WTC11 (cell line): ENCODE results near the gene MTF1. TPM values are rescaled to one million over a fixed set of nuclear protein-coding genes. Genes with fewer than 3 reads are reported as not detected.
A peak's percentile ranks its signal among the peaks of the same experiment; 100 is the strongest.
"Not testable (repeated sequence)": the region's sequence is repeated elsewhere in the genome, so short reads cannot be mapped to it uniquely, and the experiment has no call there.

Experiments used
- ATAC-seq: fragments of 200-7000 bp; cut with Tn5 transposase; 2 replicates; pipeline ENCODE4 v1.10.0; 2021; ENCODE audit warnings: mild to moderate bottlenecking, moderate library complexity
- CTCF ChIA-PET: fragments of 300-600 bp; sonication (Branson Sonifier 250); formaldehyde crosslinking; loops from one replicate; lab custom pipeline; 2021; ENCODE audit warnings: antibody characterized with exemption; lab: Charles Lee
- POLR2A ChIA-PET: fragments of 350-600 bp; sonication (Branson Sonifier 250); formaldehyde crosslinking; loops from one replicate; lab custom pipeline; 2021; ENCODE audit warnings: antibody characterized with exemption; lab: Charles Lee
- DNase-seq: peaks from one replicate; pipeline ENCODE4 v3.0.0; 2021; ENCODE audit warnings: low spot score
- H3K27ac Mint-ChIP-seq: 2 replicates; pipeline ENCODE4 v1.8.0; 2021; ENCODE audit warnings: mixed read lengths
- H3K27me3 Mint-ChIP-seq: 2 replicates; pipeline ENCODE4 v1.8.0; 2021; ENCODE audit warnings: low read depth, mild to moderate bottlenecking, moderate library complexity, mixed read lengths
- H3K36me3 Mint-ChIP-seq: 2 replicates; pipeline ENCODE4 v1.8.0; 2021; ENCODE audit warnings: mixed read lengths
- H3K4me1 Mint-ChIP-seq: 2 replicates; pipeline ENCODE4 v1.8.0; 2022; ENCODE audit warnings: mixed read lengths
- H3K4me3 Mint-ChIP-seq: 2 replicates; pipeline ENCODE4 v1.8.0; 2021; ENCODE audit warnings: mild to moderate bottlenecking, moderate library complexity, mixed read lengths
- H3K9me3 Mint-ChIP-seq: 2 replicates; pipeline ENCODE4 v1.8.0; 2021; ENCODE audit warnings: mixed read lengths
- E2F1 ChIP-seq: sonication (generic); formaldehyde crosslinking; IDR thresholded peaks from 2 replicates; pipeline ENCODE4 v1.8.0; 2022; ENCODE audit warnings: mild to moderate bottlenecking, missing genetic modification reagents
- EMX1 ChIP-seq: fragments of 250-450 bp; sonication (Bioruptor Pico); IDR thresholded peaks from 2 replicates; pipeline ENCODE4 v1.8.0; 2021; ENCODE audit warnings: mild to moderate bottlenecking
- FOXP1 ChIP-seq: sonication (generic); formaldehyde crosslinking; IDR thresholded peaks from 2 replicates; pipeline ENCODE4 v1.8.0; 2022; ENCODE audit warnings: missing genetic modification reagents, mild to moderate bottlenecking, moderate library complexity, borderline replicate concordance
- HMGA2 ChIP-seq: fragments of 250-450 bp; sonication (Bioruptor Pico); IDR thresholded peaks from 2 replicates; pipeline ENCODE4 v1.4.0; 2021; ENCODE audit warnings: mild to moderate bottlenecking, moderate library complexity
- JUN ChIP-seq: sonication (generic); formaldehyde crosslinking; IDR thresholded peaks from 2 replicates; pipeline ENCODE4 v1.8.0; 2023; ENCODE audit warnings: mild to moderate bottlenecking, missing genetic modification reagents
- PREB ChIP-seq: sonication (generic); formaldehyde crosslinking; IDR thresholded peaks from 2 replicates; pipeline ENCODE4 v1.8.1; 2022; ENCODE audit warnings: mild to moderate bottlenecking, missing genetic modification reagents, moderate library complexity, borderline replicate concordance
- SOX15 ChIP-seq: fragments of 250-450 bp; sonication (Bioruptor Pico); IDR thresholded peaks from 2 replicates; pipeline ENCODE4 v1.9.0; 2021; ENCODE audit warnings: mild to moderate bottlenecking
- TEAD1 ChIP-seq: sonication (generic); formaldehyde crosslinking; IDR thresholded peaks from 2 replicates; pipeline ENCODE4 v1.8.0; 2022; ENCODE audit warnings: mild to moderate bottlenecking, missing genetic modification reagents
- ZNF121 ChIP-seq: sonication (generic); formaldehyde crosslinking; IDR thresholded peaks from 2 replicates; pipeline ENCODE4 v1.8.0; 2023; ENCODE audit warnings: missing genetic modification reagents
- ZNF138 ChIP-seq: sonication (generic); formaldehyde crosslinking; conservative IDR thresholded peaks from 2 replicates; pipeline ENCODE4 v1.8.1; 2022; ENCODE audit warnings: mild to moderate bottlenecking, moderate library complexity, missing genetic modification reagents
- ZNF317 ChIP-seq: sonication (generic); formaldehyde crosslinking; IDR thresholded peaks from 2 replicates; pipeline ENCODE4 v1.8.1; 2023; ENCODE audit warnings: low read depth, mild to moderate bottlenecking, moderate library complexity, missing genetic modification reagents, borderline replicate concordance
- ZNF671 ChIP-seq: fragments of 250-450 bp; sonication (Bioruptor Pico); IDR thresholded peaks from 2 replicates; pipeline ENCODE4 v1.8.0; 2021; ENCODE audit warnings: mild to moderate bottlenecking
- total RNA-seq: library from RNA; stranded (reverse); gene quantifications from 3 replicates; pipeline ENCODE4 v1.2.3, GENCODE V29; 2021
- TF ChIP-seq, protein P1 (sequence below): sonication (generic); formaldehyde crosslinking; IDR thresholded peaks from 2 replicates; pipeline ENCODE4 v1.8.1; 2023; ENCODE audit warnings: mild to moderate bottlenecking, missing genetic modification reagents
- TF ChIP-seq, protein P2 (sequence below): sonication (generic); formaldehyde crosslinking; IDR thresholded peaks from 2 replicates; pipeline ENCODE4 v1.8.1; 2022; ENCODE audit warnings: missing genetic modification reagents, borderline replicate concordance

Gene MTF1
- total RNA-seq, 1 experiment from 2014 or later, result 12.2 TPM

- DNase-seq, CTCF ChIA-PET: not testable (repeated sequence)
Measured at GRCh38 chr1:37897563-37897962, 38.2 kb upstream of the MTF1 start.

GRCh38 chr1:37893673-37894072 lies 34.3 kb upstream of the MTF1 start:
- DNase-seq, result no peak
- no peak overlapping the region for H3K4me3 Mint-ChIP-seq
- H3K9me3 Mint-ChIP-seq, result no peaks in the 10 kb centered on the region
- TF ChIP-seq JUN (CRISPR knock-in tag) (no peak), TEAD1 (CRISPR knock-in tag) (no peak), SOX15 (no peak), PREB (CRISPR knock-in tag) (no peak)
- TF ChIP-seq, protein P1, sequence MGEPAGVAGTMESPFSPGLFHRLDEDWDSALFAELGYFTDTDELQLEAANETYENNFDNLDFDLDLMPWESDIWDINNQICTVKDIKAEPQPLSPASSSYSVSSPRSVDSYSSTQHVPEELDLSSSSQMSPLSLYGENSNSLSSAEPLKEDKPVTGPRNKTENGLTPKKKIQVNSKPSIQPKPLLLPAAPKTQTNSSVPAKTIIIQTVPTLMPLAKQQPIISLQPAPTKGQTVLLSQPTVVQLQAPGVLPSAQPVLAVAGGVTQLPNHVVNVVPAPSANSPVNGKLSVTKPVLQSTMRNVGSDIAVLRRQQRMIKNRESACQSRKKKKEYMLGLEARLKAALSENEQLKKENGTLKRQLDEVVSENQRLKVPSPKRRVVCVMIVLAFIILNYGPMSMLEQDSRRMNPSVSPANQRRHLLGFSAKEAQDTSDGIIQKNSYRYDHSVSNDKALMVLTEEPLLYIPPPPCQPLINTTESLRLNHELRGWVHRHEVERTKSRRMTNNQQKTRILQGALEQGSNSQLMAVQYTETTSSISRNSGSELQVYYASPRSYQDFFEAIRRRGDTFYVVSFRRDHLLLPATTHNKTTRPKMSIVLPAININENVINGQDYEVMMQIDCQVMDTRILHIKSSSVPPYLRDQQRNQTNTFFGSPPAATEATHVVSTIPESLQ (CRISPR knock-in tag), result no peak
- no peaks in the 10 kb centered on the region for H3K4me1 Mint-ChIP-seq
- CTCF ChIA-PET, result interaction anchor here (0.5 to 0.9 kb wide), 5 partner anchors 34 to 151 kb away, joined by 3 to 4 read pairs (median 3); no protein-coding TSS in a partner anchor
- POLR2A ChIA-PET, result no interaction called here
- H3K36me3 Mint-ChIP-seq, result peaks cover 6% of the 10 kb centered on the region
- no peak overlapping the region for H3K27ac Mint-ChIP-seq
- no peak for ATAC-seq
- no peaks in the 10 kb centered on the region for H3K27me3 Mint-ChIP-seq

More at GRCh38 chr1:37897563-37897962, 38.2 kb upstream of the MTF1 start:
- H3K4me1 Mint-ChIP-seq, H3K27me3 Mint-ChIP-seq, H3K9me3 Mint-ChIP-seq, H3K4me3 Mint-ChIP-seq, H3K36me3 Mint-ChIP-seq, POLR2A ChIA-PET: not testable (repeated sequence)
- peak; percentile 90 for TF ChIP-seq HMGA2 (CRISPR knock-in tag)
- TF ChIP-seq, all 79 proteins: peak for 1; not testable (repeated sequence) for 78
- H3K27ac Mint-ChIP-seq, ATAC-seq: not testable (repeated sequence)

GRCh38 chr1:37892151-37893047 lies 33.0 kb upstream of the MTF1 start:
- ChIA-PET POLR2A (no interaction called here), CTCF (interaction anchor here (0.9 to 1.5 kb wide), 3 partner anchors 33 to 44 kb away, joined by 3 to 5 read pairs (median 3); no protein-coding TSS in a partner anchor)
- TF ChIP-seq FOXP1 (CRISPR knock-in tag) (no peak), ZNF138 (CRISPR knock-in tag) (no peak), EMX1 (no peak), ZNF121 (CRISPR knock-in tag) (no peak)
- TF ChIP-seq, protein P2, sequence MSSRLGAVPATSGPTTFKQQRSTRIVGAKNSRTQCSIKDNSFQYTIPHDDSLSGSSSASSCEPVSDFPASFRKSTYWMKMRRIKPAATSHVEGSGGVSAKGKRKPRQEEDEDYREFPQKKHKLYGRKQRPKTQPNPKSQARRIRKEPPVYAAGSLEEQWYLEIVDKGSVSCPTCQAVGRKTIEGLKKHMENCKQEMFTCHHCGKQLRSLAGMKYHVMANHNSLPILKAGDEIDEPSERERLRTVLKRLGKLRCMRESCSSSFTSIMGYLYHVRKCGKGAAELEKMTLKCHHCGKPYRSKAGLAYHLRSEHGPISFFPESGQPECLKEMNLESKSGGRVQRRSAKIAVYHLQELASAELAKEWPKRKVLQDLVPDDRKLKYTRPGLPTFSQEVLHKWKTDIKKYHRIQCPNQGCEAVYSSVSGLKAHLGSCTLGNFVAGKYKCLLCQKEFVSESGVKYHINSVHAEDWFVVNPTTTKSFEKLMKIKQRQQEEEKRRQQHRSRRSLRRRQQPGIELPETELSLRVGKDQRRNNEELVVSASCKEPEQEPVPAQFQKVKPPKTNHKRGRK (CRISPR knock-in tag), result no peak
- no peaks in the 10 kb centered on the region for H3K27me3 Mint-ChIP-seq
- no peak for ATAC-seq
- H3K4me1 Mint-ChIP-seq, result no peaks in the 10 kb centered on the region
- no peak overlapping the region for H3K4me3 Mint-ChIP-seq
- no peaks in the 10 kb centered on the region for H3K9me3 Mint-ChIP-seq
- DNase-seq, result no peak
- H3K36me3 Mint-ChIP-seq, result peaks cover 16% of the 10 kb centered on the region
- no peak overlapping the region for H3K27ac Mint-ChIP-seq

DNA sequence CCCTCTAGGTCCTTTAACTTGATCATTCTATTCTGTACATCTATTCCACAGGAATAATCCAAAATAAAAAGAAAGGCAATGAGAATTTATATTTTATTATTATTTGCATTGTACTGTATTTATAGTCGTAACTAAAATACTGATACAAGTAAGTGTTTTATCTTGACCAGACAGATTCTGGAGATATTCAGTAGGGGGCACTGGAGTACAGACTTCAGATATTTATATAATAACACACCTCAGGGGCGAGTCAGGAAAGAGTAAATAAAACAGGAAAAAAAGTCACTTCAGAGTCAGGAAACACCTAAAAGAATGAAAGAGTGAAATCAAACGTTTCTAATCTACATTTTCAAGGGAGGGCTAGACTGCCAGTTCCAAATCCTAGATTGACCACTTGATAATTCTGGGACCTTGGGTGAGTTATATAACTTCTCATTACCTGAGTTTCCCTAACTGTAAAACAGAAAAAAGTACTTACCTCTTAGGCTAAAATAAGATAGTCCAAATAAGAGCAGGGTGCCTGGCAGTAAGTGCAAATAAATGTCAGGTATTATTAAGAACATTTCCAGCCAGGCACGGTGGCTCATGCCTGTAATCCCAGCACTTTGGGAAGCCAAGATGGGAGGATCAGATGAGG lies 31.1 kb upstream of the MTF1 start:
- no peak for DNase-seq
- POLR2A ChIA-PET, result interaction anchor here (0.7 kb wide), 1 partner anchor 635 kb away, joined by 3 read pairs; no protein-coding TSS in a partner anchor

More for the DNA sequence above, 31.1 kb upstream of the MTF1 start:
- Mint-ChIP-seq H3K9me3 (no peaks in the 10 kb centered on the region), H3K27ac (no peak overlapping the region), H3K4me3 (no peak overlapping the region), H3K27me3 (no peaks in the 10 kb centered on the region), H3K36me3 (peaks cover 31% of the 10 kb centered on the region), H3K4me1 (no peaks in the 10 kb centered on the region)
- TF ChIP-seq HMGA2 (CRISPR knock-in tag) (no peak), ZNF317 (no peak), E2F1 (CRISPR knock-in tag) (no peak), ZNF671 (CRISPR knock-in tag) (no peak)
- ATAC-seq, result peak; percentile 39; the same call in 1 of the 2 replicates
- CTCF ChIA-PET, result interaction anchor here (1.8 kb wide), 1 partner anchor 41 kb away, joined by 4 read pairs; no protein-coding TSS in a partner anchor
